NK-92 (cell line): Measurements from ENCODE around the gene ANKS6.

Source experiments
- DNase-seq: peaks from one replicate; lab custom pipeline; 2025; ENCODE audit not compliant: unreplicated experiment; lab: John Stamatoyannopoulos, UW

The ANKS6 gene

GRCh38 chr9:98815391-98815951 lies 19.1 kb upstream of the ANKS6 start:
- no peak for DNase-seq

GRCh38 chr9:98811051-98811650 lies 14.8 kb upstream of the ANKS6 start:
- DNase-seq: no peak

DNA sequence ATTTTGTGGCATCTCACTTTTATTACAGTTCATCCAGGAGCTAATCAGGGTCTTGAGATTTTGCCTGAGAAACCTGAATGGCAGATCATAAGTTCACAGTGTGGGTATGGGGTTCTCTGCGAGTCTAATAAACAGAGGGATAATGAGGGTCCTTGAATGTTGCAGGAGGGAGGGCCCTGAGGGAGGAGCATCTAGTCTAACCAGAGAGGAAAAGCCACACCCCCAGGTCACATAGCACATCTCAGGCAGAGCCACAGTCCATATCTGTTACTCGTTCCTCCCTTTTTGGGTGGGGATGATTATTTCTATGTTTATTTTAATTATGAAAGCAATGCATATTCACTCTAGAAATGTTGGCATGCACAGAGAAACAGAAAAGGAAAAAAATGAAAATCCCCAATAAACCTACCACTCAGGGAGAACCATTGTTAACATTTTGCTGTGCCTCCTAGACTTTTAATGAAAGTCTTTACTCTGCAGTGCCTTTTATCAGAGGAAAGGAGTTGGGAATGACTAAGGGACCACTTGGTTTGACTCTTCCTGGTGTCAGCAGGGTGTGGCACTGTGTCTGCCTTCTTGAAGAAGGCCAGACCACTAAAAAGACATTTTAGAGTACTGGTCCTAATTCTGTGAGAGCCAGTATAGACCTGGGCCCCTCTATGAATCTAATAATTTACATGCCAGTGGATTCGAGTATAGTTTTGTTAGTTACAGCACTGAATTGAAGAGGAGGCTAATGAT lies 13.9 kb upstream of the ANKS6 start:
- no peak for DNase-seq

DNA sequence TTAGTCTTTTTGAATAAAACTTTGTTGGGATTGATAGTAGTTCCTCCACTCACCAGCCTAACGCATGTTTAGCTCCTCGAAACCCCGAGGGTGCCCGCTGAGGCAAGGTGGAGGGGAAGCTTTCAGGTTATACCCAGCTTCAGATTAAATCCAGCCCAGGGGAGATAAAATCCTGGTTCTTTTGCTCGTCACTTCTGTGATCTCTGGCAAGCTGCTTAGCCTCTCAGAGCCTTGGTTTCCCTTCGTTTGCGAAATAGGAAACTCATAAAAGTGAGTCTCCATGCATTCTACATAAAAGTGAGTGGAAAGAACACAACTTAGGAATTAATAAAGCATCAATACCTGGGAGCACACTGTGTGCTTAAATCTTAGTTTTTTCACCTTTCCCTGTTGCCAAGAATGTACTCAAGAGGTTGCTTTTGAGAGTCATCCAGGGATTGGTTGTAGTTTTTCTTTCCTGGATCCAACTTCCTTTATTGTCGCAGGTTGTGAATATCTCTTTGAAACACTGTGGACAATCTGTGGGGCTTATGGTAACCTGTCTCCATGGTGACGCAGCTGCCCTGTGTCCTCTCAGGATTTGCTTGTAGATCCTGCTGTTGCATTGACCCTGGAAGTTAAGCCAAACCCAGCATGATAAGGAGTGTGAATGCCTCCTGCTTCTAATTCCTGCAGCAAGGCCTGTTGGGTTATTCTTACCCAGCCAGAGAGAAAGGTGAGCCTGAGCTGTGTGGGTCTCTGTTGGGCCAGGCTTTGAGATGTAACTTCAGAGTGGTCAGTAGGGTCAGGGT lies 13.2 kb upstream of the ANKS6 start:
- DNase-seq: no peak

DNA sequence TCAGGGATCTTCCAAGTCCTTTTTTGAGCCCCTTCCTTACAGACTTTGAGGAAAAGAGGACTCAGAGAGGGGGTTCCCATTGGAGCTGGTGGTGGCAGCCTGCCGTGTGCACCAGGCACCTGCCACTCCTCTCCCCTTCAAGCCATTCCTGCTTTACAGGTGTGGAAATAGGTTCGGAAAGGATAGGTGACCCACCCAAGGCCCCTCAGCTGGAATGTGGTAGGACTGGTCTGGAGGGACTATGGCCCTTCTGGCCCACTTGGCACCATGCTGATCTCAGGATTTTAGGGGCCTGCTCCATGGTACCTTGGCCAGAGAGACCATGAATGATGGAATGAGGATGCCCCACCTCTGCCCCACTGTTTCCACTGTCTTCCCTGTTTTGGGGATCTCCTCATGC lies 12.5 kb upstream of the ANKS6 start:
- DNase-seq: no peak

DNA sequence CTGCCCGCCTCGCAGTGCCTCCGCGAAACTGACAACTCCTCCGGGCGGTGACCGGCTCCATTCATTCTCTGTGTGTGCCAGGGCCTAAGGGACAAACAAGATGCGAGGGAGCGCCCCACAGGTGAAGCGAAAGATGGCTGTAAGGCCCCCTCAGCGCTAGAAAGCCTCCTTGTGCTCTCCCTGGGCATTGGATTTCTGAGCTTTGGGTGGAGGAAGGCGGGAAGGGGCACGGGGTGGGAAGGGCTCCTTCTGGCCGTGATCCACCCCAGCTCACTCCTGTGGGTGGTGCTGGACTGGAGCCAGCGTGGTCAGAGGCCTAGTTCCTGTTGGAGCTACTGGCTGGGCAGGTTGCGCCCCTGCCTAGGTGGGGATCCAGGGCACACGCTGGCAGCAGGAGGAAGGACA lies 12.1 kb upstream of the ANKS6 start:
- no peak for DNase-seq

DNA sequence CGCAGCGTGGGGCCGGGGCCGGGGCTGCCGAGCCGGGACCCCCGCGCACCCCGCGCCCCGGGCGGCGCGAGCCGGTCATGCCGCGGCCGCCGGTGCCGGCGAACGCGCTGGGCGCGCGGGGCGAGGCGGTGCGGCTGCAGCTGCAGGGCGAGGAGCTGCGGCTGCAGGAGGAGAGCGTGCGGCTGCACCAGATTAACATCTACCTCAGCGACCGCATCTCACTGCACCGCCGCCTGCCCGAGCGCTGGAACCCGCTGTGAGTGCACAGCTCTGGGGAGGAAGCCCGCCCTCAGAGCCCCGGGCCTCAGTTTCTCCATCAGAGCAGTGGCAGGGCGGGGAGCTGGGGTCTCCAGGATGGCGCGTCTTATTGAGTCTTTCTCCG lies 11.4 kb upstream of the ANKS6 start:
- DNase-seq: no peak

DNA sequence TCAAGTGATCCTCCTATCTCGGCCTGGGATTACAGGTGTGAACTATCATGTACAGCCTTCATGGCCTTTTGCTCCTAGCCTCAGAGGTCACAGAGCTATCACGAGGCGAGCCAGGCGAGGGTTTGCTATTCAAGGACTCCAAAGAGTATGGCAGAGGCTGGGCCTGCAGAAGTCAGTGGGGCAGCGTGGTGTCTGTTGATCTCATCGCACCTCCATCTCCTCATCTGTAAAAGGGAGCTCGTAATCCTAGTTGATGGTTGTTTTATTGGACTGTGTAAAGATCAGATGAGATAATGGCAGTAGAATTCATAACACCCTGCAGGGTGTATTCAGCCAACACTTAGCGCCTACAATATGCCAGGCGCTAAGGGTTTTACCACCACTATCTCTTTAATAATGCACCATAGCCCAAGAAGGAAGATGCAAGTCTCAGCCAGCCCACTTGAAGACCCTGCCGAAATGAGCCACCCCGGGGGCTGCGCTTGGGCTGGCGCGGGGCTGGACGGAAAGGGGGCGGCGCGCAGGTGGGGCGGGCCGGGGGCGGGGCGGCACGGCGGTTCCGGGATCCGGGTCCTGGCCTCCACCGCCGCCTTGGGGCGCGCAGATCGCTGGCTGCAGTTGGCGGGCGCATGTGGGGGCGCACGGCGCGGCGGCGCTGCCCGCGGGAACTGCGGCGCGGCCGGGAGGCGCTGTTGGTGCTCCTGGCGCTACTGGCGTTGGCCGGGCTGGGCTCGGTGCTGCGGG lies 10.9 kb upstream of the ANKS6 start, which contains the start of gene GALNT12:
TSS of gene GALNT12 (plus strand) at position 601 of the 744 bp plus-strand sequence. CDS start at position 630, 29 bp downstream.
- DNase-seq: no peak

- no peak for DNase-seq
These were observed 10.2 kb upstream of the ANKS6 start for GRCh38 chr9:98806394-98807035.

GRCh38 chr9:98805506-98806272 lies 9.3 kb upstream of the ANKS6 start:
- DNase-seq: no peak

GRCh38 chr9:98804083-98804482 lies 7.7 kb upstream of the ANKS6 start:
- no peak for DNase-seq

DNA sequence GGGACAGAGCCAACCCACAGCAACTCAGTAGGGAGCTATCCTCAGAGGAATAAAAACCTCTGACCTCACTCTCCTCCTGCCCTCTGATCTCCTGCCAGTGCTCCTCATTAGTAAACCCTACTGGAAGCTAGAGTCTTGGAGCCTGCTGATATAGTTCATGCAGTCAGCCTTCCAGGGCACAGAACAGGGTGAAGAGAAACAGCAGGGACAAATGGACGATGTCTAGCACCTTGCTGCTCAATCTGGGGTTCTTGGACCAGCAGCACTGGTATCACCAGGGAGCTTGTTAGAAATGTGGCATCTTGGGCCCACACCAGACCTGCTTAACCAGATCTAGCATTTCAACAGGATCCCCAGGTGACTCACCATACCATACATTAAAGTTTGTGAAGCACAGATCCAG lies 5.6 kb upstream of the ANKS6 start:
- no peak for DNase-seq

DNA sequence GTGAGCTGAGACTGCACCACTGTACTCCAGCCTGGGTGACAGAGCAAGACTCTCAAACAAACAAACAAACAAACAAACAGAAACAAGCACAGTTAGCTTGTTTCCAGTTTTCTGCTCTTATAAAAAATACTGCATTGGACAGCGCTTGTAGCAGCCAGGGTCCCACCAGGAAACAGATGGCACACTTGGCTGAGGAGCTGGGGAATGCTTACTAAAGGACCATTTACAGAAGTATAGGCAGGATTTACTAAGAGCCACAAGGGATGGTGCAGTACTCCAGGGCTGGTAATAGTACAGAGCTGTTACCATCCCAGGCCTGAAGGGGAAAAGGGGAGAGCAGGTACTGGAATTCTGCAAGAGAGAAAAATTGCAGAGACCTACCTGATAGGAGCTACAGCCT lies 5.2 kb upstream of the ANKS6 start:
- no peak for DNase-seq

- DNase-seq: no peak
These were observed 1.9 kb upstream of the ANKS6 start for GRCh38 chr9:98798254-98798653.

DNA sequence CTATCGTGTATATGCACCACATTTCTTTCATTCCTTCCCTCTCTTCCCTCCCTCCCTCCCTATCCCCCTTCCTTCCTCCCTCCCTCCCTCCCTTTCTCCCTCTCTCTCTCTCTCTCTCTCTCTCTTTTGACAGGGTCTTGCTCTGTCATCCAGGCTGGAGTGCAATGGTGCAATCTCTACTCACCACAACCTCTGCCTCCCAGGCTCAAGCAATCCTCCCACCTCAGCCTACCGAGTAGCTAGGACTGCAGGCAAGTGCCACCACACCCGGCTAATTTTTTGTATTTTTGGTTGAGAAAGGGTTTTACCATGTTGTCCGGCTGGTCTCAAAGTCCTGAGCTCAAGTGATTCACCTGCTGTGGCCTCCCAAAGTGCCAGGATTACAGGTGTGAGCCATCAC lies 1.1 kb upstream of the ANKS6 start:
- DNase-seq: no peak

GRCh38 chr9:98795970-98796363 lies 388 bp downstream of the ANKS6 start:
- no peak for DNase-seq

DNA sequence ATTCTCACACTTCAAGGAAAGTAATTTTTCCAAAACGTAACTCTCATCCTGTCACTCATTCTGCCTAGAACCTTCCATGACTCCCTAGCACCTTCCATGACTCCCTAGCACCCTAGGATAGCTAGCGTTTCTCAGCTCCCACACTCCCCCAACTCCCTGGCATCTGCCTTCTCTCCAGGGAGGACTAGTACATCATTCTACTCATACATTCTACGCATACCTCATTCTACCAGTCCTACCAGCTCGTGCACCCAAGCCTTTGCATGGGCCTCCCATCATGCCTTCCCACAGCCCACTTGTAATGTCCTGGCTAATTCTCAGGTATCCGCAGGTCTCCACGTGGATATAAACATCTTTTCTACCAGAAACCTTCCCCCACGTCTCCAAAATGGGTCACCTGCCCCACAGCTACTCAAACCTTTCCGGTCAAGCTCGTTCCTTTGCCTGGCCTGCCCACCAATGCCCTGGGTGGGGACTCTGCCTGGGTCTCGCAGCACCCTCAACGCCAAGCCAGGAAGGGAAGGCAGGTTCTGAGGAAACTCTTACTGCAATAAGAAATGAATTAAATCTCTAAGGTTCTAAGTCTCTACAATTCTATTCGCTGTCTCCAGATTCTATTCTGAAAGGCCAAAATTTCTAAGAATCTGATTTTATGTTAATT lies 930 bp downstream of the ANKS6 start:
- no peak for DNase-seq

GRCh38 chr9:98794802-98795201 lies 1.6 kb downstream of the ANKS6 start:
- DNase-seq: no peak

GRCh38 chr9:98793031-98793430 lies 3.3 kb downstream of the ANKS6 start:
- DNase-seq: no peak
